ENCODE data around the gene IRGC. TPM values are rescaled to one million over a fixed set of nuclear protein-coding genes. Genes with fewer than 3 reads are reported as not detected.
"Not testable (repeated sequence)": the region's sequence is repeated elsewhere in the genome, so short reads cannot be mapped to it uniquely, and the experiment has no call there.

Gene IRGC
- not detected in 2 replicates for total RNA-seq

GRCh38 chr19:43715776-43716175 lies at the start of gene IRGC:
Gene IRGC, plus strand, starts transcription at chr19:43716076. Its CDS starts 2,483 bp downstream, at chr19:43718559.
- DNase-seq (ENCODE audit: extremely low read depth, low read depth, low spot score) = no peak

- DNase-seq (ENCODE audit: extremely low read depth, low read depth, low spot score) = no peak
Measured at GRCh38 chr19:43667126-43667875, 48.6 kb upstream of the IRGC start.

GRCh38 chr19:43667876-43668405 lies 47.9 kb upstream of the IRGC start:
- DNase-seq (ENCODE audit: extremely low read depth, low read depth, low spot score) = no peak

- peak; percentile 98 for DNase-seq (ENCODE audit: extremely low read depth, low read depth, low spot score)
Measured at GRCh38 chr19:43668406-43669109, 47.3 kb upstream of the IRGC start.

DNA sequence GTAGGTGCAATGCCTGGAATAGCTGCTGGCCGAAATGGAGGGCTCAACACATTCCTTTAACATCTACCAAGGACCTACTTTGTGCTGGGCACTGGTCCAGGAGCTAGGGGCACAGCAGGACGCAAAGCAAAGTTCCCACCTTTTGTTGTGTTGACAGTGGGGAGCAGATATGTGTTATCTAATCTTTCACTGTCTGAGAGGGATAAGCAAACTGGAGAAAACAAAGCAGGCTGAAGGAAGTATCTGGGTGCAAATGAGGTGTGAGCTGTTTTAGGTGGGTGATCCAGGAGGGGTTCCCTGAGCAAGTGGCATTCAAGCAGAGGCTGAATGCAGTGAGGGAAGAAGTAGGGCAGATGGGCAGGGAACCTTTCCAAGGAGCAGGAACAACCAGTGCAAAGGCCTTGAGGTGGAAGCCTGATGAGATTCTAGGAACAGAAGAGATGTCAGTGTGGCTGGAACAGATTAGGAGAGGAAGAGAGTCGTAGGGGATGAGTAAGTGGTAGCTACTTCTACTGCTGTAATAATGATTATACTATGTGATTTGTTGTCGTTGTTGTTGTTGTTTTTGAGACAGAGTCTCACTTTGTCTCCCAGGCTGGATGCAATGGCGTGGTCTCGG lies 43.7 kb upstream of the IRGC start:
- DNase-seq (ENCODE audit: extremely low read depth, low read depth, low spot score) = no peak

DNA sequence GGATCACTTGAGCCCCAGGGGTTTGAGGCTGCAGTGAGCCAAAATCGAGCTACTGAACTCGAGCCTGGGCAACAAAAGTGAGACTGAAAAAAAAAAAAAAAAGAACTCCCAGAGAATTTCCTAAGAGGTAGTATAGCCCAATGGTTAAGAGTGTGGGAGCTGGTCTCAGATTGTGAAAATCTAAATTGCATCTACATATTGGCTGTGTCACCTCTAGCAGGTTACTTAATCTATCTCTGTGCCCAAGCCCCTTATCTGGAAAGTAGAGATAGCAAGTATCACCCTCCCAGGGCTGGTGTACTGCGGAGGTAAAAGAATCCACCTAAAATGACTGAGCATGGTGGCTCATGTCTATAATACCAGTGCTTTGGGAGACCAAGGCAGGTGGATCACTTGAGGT lies 42.2 kb upstream of the IRGC start:
- no peak for DNase-seq (ENCODE audit: extremely low read depth, low read depth, low spot score)

DNA sequence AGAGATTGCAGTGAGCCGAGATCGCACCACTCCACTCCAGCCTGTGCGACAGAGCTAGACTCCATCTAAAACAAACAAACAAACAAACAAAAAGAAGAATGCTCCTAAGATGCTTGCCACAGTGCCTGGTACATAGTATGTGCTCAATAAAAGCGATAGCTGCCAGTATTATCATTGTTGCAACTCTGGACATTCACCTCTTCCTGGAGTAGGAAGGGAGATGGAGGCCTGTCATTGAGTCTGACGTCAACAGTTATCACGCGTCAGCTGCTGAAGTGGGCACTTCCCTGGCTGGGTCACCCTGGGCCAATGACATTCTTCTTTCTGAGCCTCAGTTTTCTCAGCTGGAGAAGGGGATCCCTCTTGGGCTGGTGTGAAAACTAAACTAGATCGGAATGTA lies 41.7 kb upstream of the IRGC start:
- DNase-seq (ENCODE audit: extremely low read depth, low read depth, low spot score) = no peak

- DNase-seq (ENCODE audit: extremely low read depth, low read depth, low spot score) = no peak
Measured at GRCh38 chr19:43674596-43674995, 41.3 kb upstream of the IRGC start.

DNA sequence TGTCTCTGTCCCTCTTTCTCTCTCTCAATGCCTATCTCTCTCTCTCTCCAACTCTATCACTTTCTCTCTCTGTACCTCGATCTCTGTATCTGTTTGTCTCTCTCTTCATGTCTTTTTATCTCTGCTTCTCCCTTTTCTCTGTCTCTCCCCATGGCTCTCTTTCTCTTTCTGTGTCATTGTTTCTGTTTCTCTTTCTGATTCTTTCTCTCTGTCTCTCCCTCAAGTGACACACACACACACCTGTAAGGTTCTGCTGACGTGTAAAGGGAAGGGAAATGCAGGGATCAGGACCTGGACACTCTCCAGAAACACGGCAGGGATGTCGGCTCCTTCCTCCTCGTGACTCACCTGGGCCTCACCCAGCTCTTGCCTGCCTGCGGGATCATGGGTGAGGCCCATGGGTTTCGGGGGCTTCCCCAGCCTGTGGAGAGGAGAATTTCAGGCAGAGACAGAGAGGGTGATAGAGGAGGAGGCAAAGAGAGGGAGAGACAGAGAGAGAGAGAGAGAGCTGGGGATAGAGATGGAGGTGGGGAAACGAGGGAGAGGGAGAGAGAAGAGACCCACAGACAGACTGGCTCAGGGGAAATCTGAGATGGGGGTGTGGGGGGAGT lies 40.5 kb upstream of the IRGC start:
- no peak for DNase-seq (ENCODE audit: extremely low read depth, low read depth, low spot score)

GRCh38 chr19:43675906-43676305 lies 40.0 kb upstream of the IRGC start:
- DNase-seq (ENCODE audit: extremely low read depth, low read depth, low spot score) = no peak

GRCh38 chr19:43678512-43679261 lies 37.2 kb upstream of the IRGC start:
- DNase-seq (ENCODE audit: extremely low read depth, low read depth, low spot score) = no peak

DNA sequence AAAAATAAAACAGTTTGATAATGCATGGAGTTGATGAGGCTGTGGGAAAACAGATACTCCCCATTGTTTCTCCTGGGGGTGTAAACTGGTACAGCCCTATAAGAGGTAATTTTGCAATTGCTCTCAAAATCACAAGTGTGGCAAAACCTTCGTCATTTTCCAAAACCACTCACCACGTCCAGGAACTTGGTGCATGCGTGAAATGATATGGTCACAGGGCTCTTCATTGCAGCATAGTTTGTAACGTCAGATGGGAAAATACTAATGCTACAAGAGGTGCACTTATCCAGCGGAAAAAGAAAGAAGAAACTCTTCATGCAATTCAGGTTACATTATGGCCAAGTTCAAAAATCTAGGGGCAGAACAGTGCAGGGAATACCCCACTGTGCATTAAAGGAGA lies 34.1 kb upstream of the IRGC start:
- DNase-seq (ENCODE audit: extremely low read depth, low read depth, low spot score) = no peak

GRCh38 chr19:43682269-43682668 lies 33.6 kb upstream of the IRGC start:
- DNase-seq (ENCODE audit: extremely low read depth, low read depth, low spot score) = not testable (repeated sequence)

DNA sequence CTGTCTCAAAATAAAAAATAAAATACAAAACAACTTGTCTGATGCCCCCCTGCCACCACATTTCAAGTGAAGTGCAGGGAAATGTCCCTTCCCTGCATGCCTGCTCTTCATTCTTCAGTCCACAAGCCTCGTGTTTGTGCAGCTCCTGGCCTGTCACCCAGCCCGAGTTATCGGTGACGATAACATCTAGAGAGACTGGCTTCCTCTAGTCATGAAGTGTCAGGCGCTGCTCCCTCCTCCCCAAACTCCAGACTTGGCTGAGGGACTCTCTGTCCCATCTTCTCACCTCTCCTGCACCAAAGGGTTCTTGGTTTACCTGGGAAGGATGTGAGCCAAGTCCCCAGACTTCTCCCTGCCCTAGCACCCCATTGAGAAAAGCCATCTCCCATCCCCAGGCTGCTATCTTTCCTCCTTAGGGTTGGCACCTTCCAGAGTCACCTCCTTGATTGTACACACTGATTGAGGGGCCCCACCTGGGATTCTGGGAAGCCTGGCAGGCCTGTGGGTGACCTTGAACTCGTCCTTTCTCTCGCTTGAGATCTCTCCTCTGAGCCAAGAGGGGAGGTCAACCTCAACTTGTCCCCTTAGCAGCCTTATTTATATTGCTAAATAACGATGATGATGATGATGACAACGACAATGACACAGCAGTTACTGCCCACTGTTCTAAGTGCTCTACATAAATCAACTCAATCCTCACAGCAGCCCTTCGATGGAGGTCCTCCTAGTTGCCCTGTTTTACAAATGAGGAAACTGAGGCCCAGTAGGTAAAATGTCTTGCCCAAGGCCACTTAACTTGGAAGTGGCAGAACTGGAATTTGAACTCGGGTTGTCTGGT lies 32.8 kb upstream of the IRGC start:
- no peak for DNase-seq (ENCODE audit: extremely low read depth, low read depth, low spot score)

GRCh38 chr19:43683905-43684304 lies 32.0 kb upstream of the IRGC start:
- no peak for DNase-seq (ENCODE audit: extremely low read depth, low read depth, low spot score)

- DNase-seq (ENCODE audit: extremely low read depth, low read depth, low spot score) = no peak
Measured at GRCh38 chr19:43684326-43684725, 31.6 kb upstream of the IRGC start.

GRCh38 chr19:43687660-43687997 lies 28.2 kb upstream of the IRGC start:
- DNase-seq (ENCODE audit: extremely low read depth, low read depth, low spot score) = no peak

GRCh38 chr19:43688059-43688701 lies 27.7 kb upstream of the IRGC start:
- DNase-seq (ENCODE audit: extremely low read depth, low read depth, low spot score) = no peak

DNA sequence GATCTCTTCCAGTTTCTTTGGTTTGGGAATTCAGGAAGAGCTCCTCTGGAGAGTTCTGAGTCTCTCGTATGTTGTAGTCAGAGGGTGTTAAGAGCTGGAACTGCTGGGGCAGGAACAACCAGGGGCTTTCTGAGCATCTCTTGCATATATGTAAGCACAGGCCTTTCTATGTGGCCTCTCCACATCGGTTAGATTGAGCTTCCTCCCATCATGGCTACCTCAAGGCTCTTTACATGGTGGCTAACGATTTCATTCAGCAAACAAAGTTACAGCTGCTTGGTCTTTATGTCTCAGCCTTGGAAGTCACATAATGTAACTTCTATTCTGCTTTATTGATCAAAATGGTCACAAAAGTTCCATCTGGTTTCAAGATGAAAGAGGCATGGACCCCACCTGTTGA lies 25.4 kb upstream of the IRGC start:
- no peak for DNase-seq (ENCODE audit: extremely low read depth, low read depth, low spot score)
